Amniotic stem cell (primary cell): ENCODE results near the gene ACTL10.

Experiments
- DNase-seq: peaks from one replicate; lab custom pipeline; 2025; lab: John Stamatoyannopoulos, UW

The ACTL10 gene

GRCh38 chr20:33649201-33649681 lies 17.5 kb upstream of the ACTL10 start:
- no peak for DNase-seq

GRCh38 chr20:33650111-33650752 lies 16.5 kb upstream of the ACTL10 start:
- DNase-seq = no peak

- DNase-seq = no peak
Measured at GRCh38 chr20:33650753-33651561, 15.8 kb upstream of the ACTL10 start.

- no peak for DNase-seq
Measured at GRCh38 chr20:33651562-33652048, 15.1 kb upstream of the ACTL10 start.

GRCh38 chr20:33653218-33653899 lies 13.4 kb upstream of the ACTL10 start:
- DNase-seq = peak; percentile 33

DNA sequence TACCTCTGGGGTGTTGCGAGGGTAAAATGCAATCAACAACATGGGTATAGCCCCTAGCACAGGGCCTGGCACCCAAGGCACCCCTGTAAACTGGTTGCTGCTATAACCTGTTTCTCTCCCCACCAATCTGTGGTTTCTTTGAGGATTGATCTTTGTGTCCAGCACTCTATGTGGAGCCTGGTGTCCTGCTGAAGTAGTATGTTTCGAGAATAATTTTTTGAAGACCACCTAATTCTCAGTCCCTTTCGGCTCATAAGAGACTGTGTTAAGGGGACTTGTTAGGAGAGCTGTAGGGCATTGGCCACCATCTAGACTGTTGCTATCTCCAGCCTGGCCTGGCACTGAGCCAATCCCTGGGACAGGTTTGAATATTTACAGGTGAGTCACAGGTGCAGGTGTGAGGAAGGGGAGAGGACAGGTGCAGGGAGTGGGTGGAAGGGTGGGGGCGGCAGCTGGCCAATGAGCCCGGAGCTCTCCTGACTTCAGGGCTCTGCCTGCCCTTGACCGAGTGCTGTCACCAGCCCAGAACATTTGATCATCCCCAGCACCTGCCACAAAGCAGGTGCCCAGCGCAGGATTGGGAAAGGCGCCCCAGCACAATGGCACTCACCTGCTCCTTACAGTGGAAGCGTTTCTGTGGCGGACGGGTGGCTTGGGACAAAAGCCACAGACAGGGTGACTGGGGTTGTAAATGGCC lies 12.7 kb upstream of the ACTL10 start:
- DNase-seq = no peak

DNA sequence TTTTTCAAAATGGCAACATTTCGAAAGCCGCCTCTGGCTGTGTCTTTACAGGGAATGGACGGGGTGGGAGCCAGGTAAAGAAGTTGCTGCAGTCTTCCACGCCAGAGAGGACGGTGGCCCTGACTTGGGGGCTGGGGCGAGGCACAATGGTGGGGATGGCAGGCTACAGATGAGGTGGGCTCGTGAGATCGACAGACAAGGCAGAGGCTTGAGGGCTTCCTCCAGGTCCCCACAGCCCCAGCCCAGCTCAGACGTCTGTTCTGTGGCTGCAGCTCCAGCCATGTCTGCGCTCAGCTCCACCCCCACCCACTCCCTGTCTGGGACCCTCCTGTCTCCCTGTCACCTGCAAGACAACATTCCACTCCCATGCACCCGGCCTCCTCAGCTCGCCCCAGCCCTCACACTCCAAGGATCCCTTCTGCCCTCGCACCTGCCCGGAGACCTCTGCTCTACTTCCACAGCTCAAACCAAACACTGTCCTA lies 12.0 kb upstream of the ACTL10 start:
- DNase-seq = no peak

- no peak for DNase-seq
Measured at GRCh38 chr20:33655164-33655563, 11.6 kb upstream of the ACTL10 start.

DNA sequence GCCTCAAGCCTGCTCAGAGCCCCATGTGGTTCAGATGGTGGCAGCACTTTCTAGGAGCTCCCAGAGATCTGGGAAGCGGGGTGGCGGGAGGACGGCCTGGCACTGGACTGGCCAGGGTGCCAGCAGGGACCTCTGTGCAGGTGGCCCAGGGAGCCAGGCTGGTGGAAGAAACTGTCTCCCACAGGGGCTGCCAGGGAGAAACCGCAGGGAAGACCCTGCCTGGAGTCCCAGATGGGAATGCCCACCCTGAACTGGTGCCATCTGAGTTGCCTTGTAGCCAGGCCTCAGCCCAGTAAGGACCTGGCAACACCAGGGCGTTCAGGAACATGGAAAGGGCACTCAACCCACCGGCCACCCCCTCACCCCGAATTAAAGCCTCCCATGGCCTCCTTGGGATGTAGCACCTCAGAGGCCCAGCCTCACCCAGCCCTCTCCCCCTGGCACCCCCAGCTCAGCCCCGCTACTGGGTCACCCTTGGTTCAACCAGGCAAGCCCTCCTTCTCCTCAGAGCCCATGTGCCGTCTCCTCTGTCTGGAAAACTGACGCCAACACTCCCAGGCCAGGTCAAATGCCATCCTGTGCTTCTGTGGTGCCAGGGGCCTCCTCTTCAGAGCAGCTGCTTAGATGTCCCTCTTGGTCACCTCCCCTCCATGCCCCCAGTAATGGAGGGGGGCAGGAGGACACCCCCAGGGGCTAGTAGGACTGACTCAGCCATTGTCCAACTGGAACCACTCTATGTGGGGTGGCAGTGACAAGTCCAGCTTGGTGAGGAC lies 10.5 kb upstream of the ACTL10 start:
- DNase-seq = no peak

DNA sequence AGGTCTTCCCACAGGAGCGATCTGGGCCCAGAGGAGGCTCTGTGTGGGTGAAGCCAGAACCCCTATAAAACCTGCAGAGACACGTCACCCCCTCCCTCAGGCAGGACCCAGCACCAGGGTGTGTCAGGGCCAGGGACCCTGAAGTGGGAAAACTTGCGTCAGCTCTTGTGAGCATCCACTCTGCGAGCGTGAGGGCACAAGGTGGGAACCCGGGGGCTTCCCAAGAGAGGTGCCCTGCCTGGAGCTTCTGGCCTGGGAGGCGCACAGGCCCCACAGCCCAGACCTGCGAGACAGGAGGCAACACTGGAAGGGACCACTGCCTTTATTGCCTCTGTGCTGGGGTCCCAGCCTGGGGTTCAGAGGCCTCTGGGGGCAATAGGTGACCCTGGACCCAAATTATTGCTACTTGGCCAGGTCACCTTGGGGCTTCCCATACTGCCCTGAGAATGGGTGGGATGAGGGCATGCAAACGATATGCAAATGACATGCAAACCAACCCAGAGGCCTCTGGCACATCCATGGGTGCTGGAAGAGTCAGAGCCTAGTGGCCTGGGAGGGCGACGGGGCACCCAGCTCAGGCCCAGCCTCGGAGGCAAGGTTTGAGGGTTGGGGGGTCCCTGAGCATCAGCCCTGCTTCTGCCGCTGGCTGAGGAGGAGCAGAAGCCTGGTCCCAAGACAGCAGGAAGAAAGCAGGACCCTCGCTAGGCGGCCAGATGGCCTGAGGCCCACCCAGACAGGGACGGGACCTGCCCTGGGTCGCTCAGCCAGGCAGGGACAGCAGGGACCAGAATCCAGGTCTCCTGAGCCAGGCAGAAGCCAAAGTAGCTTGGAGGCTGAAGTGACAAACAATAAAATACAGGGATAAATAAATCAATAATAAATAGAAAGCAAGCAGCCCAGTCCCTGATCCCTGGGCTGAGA lies 9.7 kb upstream of the ACTL10 start:
- DNase-seq = no peak

- no peak for DNase-seq
Measured at GRCh38 chr20:33657704-33658095, 9.0 kb upstream of the ACTL10 start.

DNA sequence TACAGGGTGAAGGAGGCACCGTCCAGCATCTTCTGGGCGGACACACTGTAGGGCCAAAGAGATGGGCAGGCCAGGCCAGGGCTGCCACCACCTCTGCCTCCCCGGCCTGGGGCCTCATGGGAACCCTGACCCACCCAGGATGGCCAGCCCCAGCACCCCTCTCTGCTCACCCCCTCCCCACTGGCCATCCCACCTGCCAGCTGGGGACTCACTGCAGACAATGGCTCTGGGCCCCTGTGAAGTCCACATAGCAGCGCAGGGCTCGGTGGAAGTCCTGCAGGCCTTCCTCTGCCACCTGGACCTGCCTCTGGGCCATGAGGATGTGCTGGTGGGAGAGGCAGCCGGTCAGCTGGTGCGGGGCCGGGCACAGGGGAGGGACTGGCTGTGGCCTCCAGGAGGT lies 8.2 kb upstream of the ACTL10 start:
- DNase-seq = no peak

DNA sequence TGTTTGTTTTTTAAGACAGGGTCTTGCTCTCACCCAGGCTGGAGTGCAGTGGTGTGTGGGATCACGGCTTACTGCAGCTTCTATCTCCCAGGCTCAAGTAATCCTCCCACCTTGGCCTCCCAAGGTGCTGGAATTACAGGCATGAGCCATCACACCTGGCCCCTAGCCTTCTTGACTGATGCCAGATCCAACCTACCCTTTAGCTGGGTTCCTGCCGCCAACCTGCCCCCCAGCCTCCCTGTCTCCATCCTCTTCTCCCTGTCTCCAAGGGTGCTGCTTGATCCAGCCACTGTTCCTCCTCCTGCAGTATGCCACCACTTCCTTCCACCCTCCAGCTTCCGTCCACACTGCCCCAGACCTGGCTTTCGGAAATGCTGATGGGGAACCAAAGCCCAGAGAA lies 7.8 kb upstream of the ACTL10 start:
- DNase-seq = no peak

GRCh38 chr20:33659341-33660034 lies 7.3 kb upstream of the ACTL10 start:
- DNase-seq = no peak

GRCh38 chr20:33660035-33660684 lies 6.6 kb upstream of the ACTL10 start:
- no peak for DNase-seq

GRCh38 chr20:33660685-33661058 lies 6.1 kb upstream of the ACTL10 start:
- no peak for DNase-seq

GRCh38 chr20:33662172-33662571 lies 4.6 kb upstream of the ACTL10 start, which contains the start of gene C20orf144:
TSS of gene C20orf144 (plus strand) at chr20:33662327. CDS start at chr20:33662346, 19 bp downstream.
- no peak for DNase-seq

GRCh38 chr20:33663161-33664084 lies 3.3 kb upstream of the ACTL10 start:
- DNase-seq = peak; percentile 58
